Ovary (tissue), 3 donors: ENCODE results near the gene BDP1.

ENCODE experiments used
- EP300 ChIP-seq: sonication (generic); formaldehyde crosslinking; IDR thresholded peaks from one replicate; pipeline ENCODE4 v1.6.1; 2017; ENCODE audit warnings: antibody characterized with exemption
- TF ChIP-seq, protein P1 (sequence below), 3 donors: fragments of 450-650 bp in 2 of 3; fragments of 200-600 bp in 1 of 3; IDR thresholded peaks; one replicate each; pipeline versions ENCODE4 v1.5.1 to v1.8.0; 2016 to 2022; ENCODE audit warnings: antibody characterized with exemption in 3 of 3, mild to moderate bottlenecking in 1 of 3
- donor health status: DM: no; HTN: no; CAD: no.

DNA sequence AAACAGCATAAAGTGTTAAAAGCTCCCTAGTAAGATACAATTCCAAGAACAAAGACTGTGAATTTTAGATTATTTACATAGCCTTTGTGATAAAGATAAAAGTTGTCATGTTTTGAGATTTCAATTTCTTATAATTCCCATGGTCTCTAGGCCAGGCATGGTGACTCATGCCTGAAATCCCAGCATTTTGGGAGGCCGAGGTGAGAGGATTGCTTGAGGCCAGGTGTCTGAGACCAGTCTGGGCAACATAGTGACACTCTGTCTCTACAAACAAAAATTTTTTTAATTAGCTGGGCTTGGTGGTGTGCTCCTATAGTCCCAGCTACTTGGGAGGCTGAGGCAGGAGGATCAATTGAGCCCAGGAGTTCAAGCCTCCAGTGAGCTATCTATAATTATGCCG is 48.1 kb downstream of the BDP1 start:
- TF ChIP-seq, protein P1, sequence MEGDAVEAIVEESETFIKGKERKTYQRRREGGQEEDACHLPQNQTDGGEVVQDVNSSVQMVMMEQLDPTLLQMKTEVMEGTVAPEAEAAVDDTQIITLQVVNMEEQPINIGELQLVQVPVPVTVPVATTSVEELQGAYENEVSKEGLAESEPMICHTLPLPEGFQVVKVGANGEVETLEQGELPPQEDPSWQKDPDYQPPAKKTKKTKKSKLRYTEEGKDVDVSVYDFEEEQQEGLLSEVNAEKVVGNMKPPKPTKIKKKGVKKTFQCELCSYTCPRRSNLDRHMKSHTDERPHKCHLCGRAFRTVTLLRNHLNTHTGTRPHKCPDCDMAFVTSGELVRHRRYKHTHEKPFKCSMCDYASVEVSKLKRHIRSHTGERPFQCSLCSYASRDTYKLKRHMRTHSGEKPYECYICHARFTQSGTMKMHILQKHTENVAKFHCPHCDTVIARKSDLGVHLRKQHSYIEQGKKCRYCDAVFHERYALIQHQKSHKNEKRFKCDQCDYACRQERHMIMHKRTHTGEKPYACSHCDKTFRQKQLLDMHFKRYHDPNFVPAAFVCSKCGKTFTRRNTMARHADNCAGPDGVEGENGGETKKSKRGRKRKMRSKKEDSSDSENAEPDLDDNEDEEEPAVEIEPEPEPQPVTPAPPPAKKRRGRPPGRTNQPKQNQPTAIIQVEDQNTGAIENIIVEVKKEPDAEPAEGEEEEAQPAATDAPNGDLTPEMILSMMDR (IDR thresholded peaks at IDR 0.05): no peak
- no peak for TF ChIP-seq EP300
